DND-41 (cell line): Measurements from ENCODE around the gene STRN.
A peak's percentile ranks its signal among the peaks of the same experiment; 100 is the strongest.

ENCODE experiments used
- ATAC-seq: fragments of 200-7000 bp; cut with Tn5 transposase; 3 replicates; pipeline ENCODE4 v1.9.1; 2021; ENCODE audit warnings: low read depth; ENCODE audit not compliant: insufficient read depth
- DNase-seq: peaks from one replicate; pipeline ENCODE4 v3.0.0-alpha.2; 2020
- H2AFZ ChIP-seq: 2 replicates; pipeline ENCODE4 v1.6.0; 2012; ENCODE audit warnings: low read depth, low read length
- H3K27ac ChIP-seq: 2 replicates; pipeline ENCODE4 v1.5.1; 2012; ENCODE audit warnings: low read length, inconsistent platforms
- H3K27me3 ChIP-seq: fragments of 200-600 bp; sonication (generic); 2 replicates; pipeline ENCODE4 v1.6.0; 2012; ENCODE audit warnings: low read length, mild to moderate bottlenecking, inconsistent platforms; ENCODE audit not compliant: insufficient read depth, poor library complexity
- H3K36me3 ChIP-seq: 2 replicates; pipeline ENCODE4 v1.5.1; 2012; ENCODE audit warnings: low read length, inconsistent platforms; ENCODE audit not compliant: insufficient read depth
- H3K4me1 ChIP-seq: 2 replicates; pipeline ENCODE4 v1.5.1; 2012; ENCODE audit warnings: mild to moderate bottlenecking, low read length; ENCODE audit not compliant: insufficient read depth
- H3K4me2 ChIP-seq: 2 replicates; pipeline ENCODE4 v1.6.0; 2012; ENCODE audit warnings: mild to moderate bottlenecking, moderate library complexity, low read length, inconsistent platforms; ENCODE audit not compliant: insufficient read depth
- H3K4me3 ChIP-seq, 2 experiments: fragments of 200-600 bp in 1 of 2; shearing (Covaris generic) in 1 of 2; 2 replicates each; pipeline ENCODE4 v1.5.1; 2012 to 2016; ENCODE audit warnings: inconsistent platforms in 2 of 2, low read length in 2 of 2, mild to moderate bottlenecking in 2 of 2, low read depth in 1 of 2, moderate library complexity in 1 of 2
- H3K79me2 ChIP-seq: 2 replicates; pipeline ENCODE4 v1.6.0; 2012; ENCODE audit warnings: low read length, inconsistent platforms; ENCODE audit not compliant: insufficient read depth
- H3K9ac ChIP-seq: 2 replicates; pipeline ENCODE4 v1.6.0; 2012; ENCODE audit warnings: low read depth, mild to moderate bottlenecking, inconsistent platforms, low read length, moderate library complexity
- H3K9me3 ChIP-seq: 2 replicates; pipeline ENCODE4 v1.5.1; 2012; ENCODE audit warnings: low read length, moderate library complexity, mild to moderate bottlenecking, inconsistent platforms; ENCODE audit not compliant: insufficient read depth, severe bottlenecking
- H4K20me1 ChIP-seq: 2 replicates; pipeline ENCODE4 v1.6.0; 2012; ENCODE audit warnings: low read length; ENCODE audit not compliant: insufficient read depth
- CTCF ChIP-seq: IDR thresholded peaks from 2 replicates; pipeline ENCODE4 v1.5.1; 2012; ENCODE audit warnings: borderline replicate concordance, low read length, moderate library complexity, mild to moderate bottlenecking; ENCODE audit not compliant: poor library complexity, severe bottlenecking; ENCODE audit errors: extremely low read depth
- EZH2 ChIP-seq: IDR thresholded peaks from 3 replicates; pipeline ENCODE4 v1.6.1; 2012; ENCODE audit warnings: borderline replicate concordance, low read depth, mild to moderate bottlenecking, moderate library complexity, low read length, inconsistent platforms; ENCODE audit not compliant: severe bottlenecking

Gene STRN

GRCh38 chr2:36839976-36840617, 126.2 kb downstream of the STRN start:
- no peak overlapping the region for H2AFZ ChIP-seq
- DNase-seq (no peak), ATAC-seq (no peak; the same call in 2 of the 3 replicates)
- no peak overlapping the region for H3K27ac ChIP-seq
- H3K79me2 ChIP-seq = no peaks in the 10 kb centered on the region
- H3K4me3 ChIP-seq = no peak overlapping the region
- H3K4me2 ChIP-seq = no peak overlapping the region
- H3K36me3 ChIP-seq = no peaks in the 10 kb centered on the region
- no peak overlapping the region for H3K9ac ChIP-seq
- H4K20me1 ChIP-seq = no peaks in the 10 kb centered on the region
- no peaks in the 10 kb centered on the region for H3K9me3 ChIP-seq
- H3K4me1 ChIP-seq = peaks cover 6% of the 10 kb centered on the region
- H3K27me3 ChIP-seq = no peaks in the 10 kb centered on the region
- no peak for TF ChIP-seq EZH2
- TF ChIP-seq CTCF = no peak

GRCh38 chr2:36834731-36835524, 131.4 kb downstream of the STRN start:
- TF ChIP-seq CTCF (no peak), EZH2 (no peak)
- ATAC-seq (peak; percentile 65), DNase-seq (no peak)
- Histone ChIP-seq H3K9ac (no peak overlapping the region), H2AFZ (peak overlapping the region; percentile 8; the same call in 1 of the 2 replicates), H3K36me3 (no peaks in the 10 kb centered on the region), H4K20me1 (no peaks in the 10 kb centered on the region), H3K9me3 (no peaks in the 10 kb centered on the region), H3K79me2 (no peaks in the 10 kb centered on the region), H3K4me2 (peak overlapping the region; percentile 18; the same call in 1 of the 2 replicates), H3K4me3 (no peak overlapping the region), H3K27ac (no peak overlapping the region), H3K27me3 (no peaks in the 10 kb centered on the region), H3K4me1 (peaks cover 13% of the 10 kb centered on the region)

- ATAC-seq (no peak), DNase-seq (no peak)
- no peaks in the 10 kb centered on the region for H3K36me3 ChIP-seq
- no peak overlapping the region for H3K9ac ChIP-seq
- H3K9me3 ChIP-seq = no peaks in the 10 kb centered on the region
- H2AFZ ChIP-seq = no peak overlapping the region
- H3K27ac ChIP-seq = no peak overlapping the region
- H4K20me1 ChIP-seq = no peaks in the 10 kb centered on the region
- H3K4me1 ChIP-seq = peaks cover 13% of the 10 kb centered on the region
- H3K4me3 ChIP-seq = no peak overlapping the region
- TF ChIP-seq EZH2 (no peak), CTCF (no peak)
- H3K4me2 ChIP-seq = no peak overlapping the region
- no peaks in the 10 kb centered on the region for H3K79me2 ChIP-seq
- H3K27me3 ChIP-seq = no peaks in the 10 kb centered on the region
These were observed 132.1 kb downstream of the STRN start for GRCh38 chr2:36834203-36834602.
